Keratinocyte (primary cell): ENCODE results near the gene OR2L8.

Experiments used
- EZH2 ChIP-seq: IDR thresholded peaks from one replicate; pipeline ENCODE4 v1.6.1; 2012; ENCODE audit warnings: inconsistent platforms, mild to moderate bottlenecking, low read length, moderate library complexity
- TF ChIP-seq, protein P1 (sequence below), 3 experiments: IDR thresholded peaks in 1 of 3; conservative IDR thresholded peaks in 1 of 3; optimal IDR thresholded peaks in 1 of 3; 2 replicates in 2 of 3; 3 replicates in 1 of 3; pipeline versions ENCODE3 to v1.5.1; 2011; ENCODE audit warnings: low read length in 3 of 3, mild to moderate bottlenecking in 3 of 3, moderate library complexity in 2 of 3, control low read depth in 1 of 3, inconsistent platforms in 1 of 3; ENCODE audit not compliant: insufficient read depth in 2 of 3; ENCODE audit errors: extremely low read depth in 1 of 3

DNA sequence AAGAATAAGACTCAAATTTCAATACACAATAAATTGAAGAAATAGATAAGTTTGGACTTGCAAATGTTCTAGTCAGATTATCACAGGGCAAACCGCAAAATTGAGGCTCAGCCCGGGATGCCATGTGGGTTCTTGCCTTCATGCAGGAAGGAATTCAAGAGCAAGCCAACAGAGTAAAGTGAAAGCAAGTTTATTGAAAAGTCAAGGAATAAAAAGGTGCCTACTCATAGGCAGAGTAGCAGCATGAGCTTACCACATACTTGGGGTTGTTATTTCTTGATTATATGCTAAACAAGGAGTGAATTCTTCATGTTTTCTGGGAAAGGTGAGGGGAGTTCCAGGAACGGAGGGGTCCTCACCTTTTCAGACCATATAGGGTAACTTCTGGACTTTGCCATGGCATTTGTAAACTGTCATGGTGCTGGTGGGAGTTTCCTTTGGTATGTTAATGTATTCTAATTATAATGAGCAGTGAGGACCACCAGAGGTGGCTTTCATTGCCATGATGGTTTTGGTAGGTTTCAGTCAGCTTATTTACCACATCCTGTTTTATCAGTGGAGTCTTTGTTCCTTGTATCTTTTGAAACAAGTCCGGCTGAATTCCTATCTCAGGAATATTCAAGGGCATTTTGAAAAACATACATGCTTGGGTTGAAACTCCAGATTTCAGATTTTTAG is 14.4 kb downstream of the OR2L8 start:
- TF ChIP-seq, protein P1, sequence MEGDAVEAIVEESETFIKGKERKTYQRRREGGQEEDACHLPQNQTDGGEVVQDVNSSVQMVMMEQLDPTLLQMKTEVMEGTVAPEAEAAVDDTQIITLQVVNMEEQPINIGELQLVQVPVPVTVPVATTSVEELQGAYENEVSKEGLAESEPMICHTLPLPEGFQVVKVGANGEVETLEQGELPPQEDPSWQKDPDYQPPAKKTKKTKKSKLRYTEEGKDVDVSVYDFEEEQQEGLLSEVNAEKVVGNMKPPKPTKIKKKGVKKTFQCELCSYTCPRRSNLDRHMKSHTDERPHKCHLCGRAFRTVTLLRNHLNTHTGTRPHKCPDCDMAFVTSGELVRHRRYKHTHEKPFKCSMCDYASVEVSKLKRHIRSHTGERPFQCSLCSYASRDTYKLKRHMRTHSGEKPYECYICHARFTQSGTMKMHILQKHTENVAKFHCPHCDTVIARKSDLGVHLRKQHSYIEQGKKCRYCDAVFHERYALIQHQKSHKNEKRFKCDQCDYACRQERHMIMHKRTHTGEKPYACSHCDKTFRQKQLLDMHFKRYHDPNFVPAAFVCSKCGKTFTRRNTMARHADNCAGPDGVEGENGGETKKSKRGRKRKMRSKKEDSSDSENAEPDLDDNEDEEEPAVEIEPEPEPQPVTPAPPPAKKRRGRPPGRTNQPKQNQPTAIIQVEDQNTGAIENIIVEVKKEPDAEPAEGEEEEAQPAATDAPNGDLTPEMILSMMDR (optimal IDR thresholded peaks at IDR 0.05 in 1 of 3, IDR thresholded peaks at IDR 0.05 in 1 of 3, conservative IDR thresholded peaks at IDR 0.05 in 1 of 3; ENCODE audit: extremely low read depth in 1 of 3, insufficient read depth in 2 of 3, low read length in 3 of 3): no peak
- TF ChIP-seq EZH2: no peak
